Panc1 (cell line): ENCODE results near the gene KPNA2. TPM values are rescaled to one million over a fixed set of nuclear protein-coding genes. Genes with fewer than 3 reads are reported as not detected.

Source experiments
- ATAC-seq: fragments of 200-7000 bp; cut with Tn5 transposase; 2 replicates; pipeline ENCODE4 v1.9.1; 2020; ENCODE audit warnings: mild to moderate bottlenecking, moderate library complexity
- BruUV-seq: library from RNA; stranded (reverse); fragments of 400-500 nt; replicated peaks from 2 replicates; lab custom pipeline; 2021; lab: Mats Ljungman, UMichigan
- CTCF ChIA-PET: fragments of 300-600 bp; sonication (Branson Sonifier 250); formaldehyde crosslinking; loops from one replicate; lab custom pipeline; 2022; ENCODE audit warnings: antibody characterized with exemption; lab: Charles Lee
- POLR2A ChIA-PET: fragments of 300-600 bp; sonication (Branson Sonifier 250); formaldehyde crosslinking; loops from one replicate; lab custom pipeline; 2022; ENCODE audit warnings: antibody characterized with exemption; lab: Charles Lee
- DNase-seq: peaks from one replicate; pipeline ENCODE4 v3.0.0-alpha.2; 2010; ENCODE audit warnings: low read depth, low spot score
- H3K27ac ChIP-seq: 2 replicates; pipeline ENCODE4 v1.5.1; 2011; ENCODE audit warnings: mild to moderate bottlenecking, low read length, inconsistent platforms
- H3K27me3 ChIP-seq: fragments of 200-500 bp; sonication (Bioruptor generic); 2 replicates; pipeline ENCODE4 v1.6.0; 2014; ENCODE audit warnings: low read length, inconsistent platforms; ENCODE audit not compliant: control insufficient read depth, insufficient read depth
- H3K36me3 ChIP-seq: fragments of 200-500 bp; sonication (Bioruptor generic); 2 replicates; pipeline ENCODE4 v1.5.1; 2014; ENCODE audit warnings: inconsistent platforms, mild to moderate bottlenecking, low read length, moderate library complexity; ENCODE audit not compliant: control insufficient read depth, insufficient read depth
- H3K4me1 ChIP-seq: 2 replicates; pipeline ENCODE4 v1.5.1; 2011; ENCODE audit warnings: inconsistent platforms, mild to moderate bottlenecking, low read length, moderate library complexity; ENCODE audit not compliant: control insufficient read depth, insufficient read depth
- H3K4me3 ChIP-seq, 2 experiments: 2 replicates each; pipeline ENCODE4 v1.5.1; 2011 to 2012; ENCODE audit warnings: low read depth in 2 of 2, low read length in 2 of 2, mild to moderate bottlenecking in 2 of 2, inconsistent platforms in 1 of 2, moderate library complexity in 1 of 2
- H3K9me3 ChIP-seq: fragments of 200-500 bp; sonication (Bioruptor generic); 2 replicates; pipeline ENCODE4 v1.5.1; 2014; ENCODE audit warnings: low read depth, mild to moderate bottlenecking, inconsistent platforms, low read length, moderate library complexity; ENCODE audit not compliant: control insufficient read depth, insufficient read depth
- POLR2AphosphoS5 ChIP-seq: IDR thresholded peaks from 2 replicates; pipeline ENCODE4 v1.6.1; 2012; ENCODE audit warnings: mild to moderate bottlenecking, low read depth, low read length, moderate library complexity
- SIN3A ChIP-seq: IDR thresholded peaks from 2 replicates; pipeline ENCODE4 v1.6.1; 2012; ENCODE audit warnings: low read depth, mild to moderate bottlenecking, low read length, moderate library complexity, borderline replicate concordance; ENCODE audit not compliant: insufficient read depth
- TCF7L2 ChIP-seq: IDR thresholded peaks from 2 replicates; pipeline ENCODE4 v1.6.1; 2011; ENCODE audit warnings: mild to moderate bottlenecking, low read depth, low read length, inconsistent platforms
- in situ Hi-C: cut with HindIII; loops from 2 replicates; pipeline ENCODE4 v1.10.0; 2016; ENCODE audit warnings: low sequenced_read_pairs, low pct_unique_long_range_greater_than_20kb
- intact Hi-C: fragments of 100-400 bp; cut with micrococcal nuclease; formaldehyde crosslinking; loops from one replicate; pipeline ENCODE4 v1.10.0; 2022; ENCODE audit not compliant: unreplicated experiment
- total RNA-seq: library from RNA; stranded (reverse); gene quantifications from one replicate; pipeline ENCODE4 v1.2.1, GENCODE V29; 2021; ENCODE audit not compliant: unreplicated experiment
- TF ChIP-seq, protein P1 (sequence below), 2 experiments: IDR thresholded peaks; 2 replicates each; pipeline ENCODE4 v1.6.1; 2011 to 2012; ENCODE audit warnings: low read depth in 2 of 2, control low read depth in 1 of 2, low read length in 1 of 2, mild to moderate bottlenecking in 1 of 2, moderate library complexity in 1 of 2; ENCODE audit not compliant: insufficient read depth in 1 of 2
- TF ChIP-seq, protein P2 (sequence below): fragments of 450-650 bp; IDR thresholded peaks from 2 replicates; pipeline ENCODE4 v1.5.1; 2017; ENCODE audit warnings: mild to moderate bottlenecking

Gene KPNA2
- total RNA-seq, 1 experiment from 2014 or later, result 177 TPM

DNA sequence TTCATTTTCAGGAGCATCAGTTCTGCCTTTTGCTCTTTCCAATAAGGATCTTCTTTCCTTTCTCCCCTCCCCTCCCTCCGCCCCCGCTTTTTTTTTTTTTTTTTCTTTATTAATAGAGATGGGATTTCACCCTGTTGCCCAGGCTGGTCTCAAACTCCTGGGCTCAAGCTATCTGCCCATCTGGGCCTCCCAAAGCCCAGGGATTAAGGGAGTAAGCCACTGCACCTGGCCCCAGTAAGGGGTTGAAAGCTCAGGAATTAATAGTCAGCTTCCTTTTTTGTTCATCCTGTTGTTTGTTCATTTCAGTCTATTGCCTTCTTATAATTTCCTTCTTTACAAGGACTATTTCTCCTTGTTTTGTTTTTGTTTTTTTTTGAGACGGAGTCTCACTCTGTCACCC lies 31.3 kb upstream of the KPNA2 start:
- Histone ChIP-seq H3K4me3 (no peak overlapping the region), H3K4me1 (no peaks in the 10 kb centered on the region; the same call in 1 of the 2 replicates), H3K9me3 (no peaks in the 10 kb centered on the region), H3K36me3 (no peaks in the 10 kb centered on the region), H3K27me3 (no peaks in the 10 kb centered on the region), H3K27ac (no peak overlapping the region)
- ChIA-PET POLR2A (no interaction called here), CTCF (no interaction called here)
- intact Hi-C loops, result no loop called here
- TF ChIP-seq, protein P1, sequence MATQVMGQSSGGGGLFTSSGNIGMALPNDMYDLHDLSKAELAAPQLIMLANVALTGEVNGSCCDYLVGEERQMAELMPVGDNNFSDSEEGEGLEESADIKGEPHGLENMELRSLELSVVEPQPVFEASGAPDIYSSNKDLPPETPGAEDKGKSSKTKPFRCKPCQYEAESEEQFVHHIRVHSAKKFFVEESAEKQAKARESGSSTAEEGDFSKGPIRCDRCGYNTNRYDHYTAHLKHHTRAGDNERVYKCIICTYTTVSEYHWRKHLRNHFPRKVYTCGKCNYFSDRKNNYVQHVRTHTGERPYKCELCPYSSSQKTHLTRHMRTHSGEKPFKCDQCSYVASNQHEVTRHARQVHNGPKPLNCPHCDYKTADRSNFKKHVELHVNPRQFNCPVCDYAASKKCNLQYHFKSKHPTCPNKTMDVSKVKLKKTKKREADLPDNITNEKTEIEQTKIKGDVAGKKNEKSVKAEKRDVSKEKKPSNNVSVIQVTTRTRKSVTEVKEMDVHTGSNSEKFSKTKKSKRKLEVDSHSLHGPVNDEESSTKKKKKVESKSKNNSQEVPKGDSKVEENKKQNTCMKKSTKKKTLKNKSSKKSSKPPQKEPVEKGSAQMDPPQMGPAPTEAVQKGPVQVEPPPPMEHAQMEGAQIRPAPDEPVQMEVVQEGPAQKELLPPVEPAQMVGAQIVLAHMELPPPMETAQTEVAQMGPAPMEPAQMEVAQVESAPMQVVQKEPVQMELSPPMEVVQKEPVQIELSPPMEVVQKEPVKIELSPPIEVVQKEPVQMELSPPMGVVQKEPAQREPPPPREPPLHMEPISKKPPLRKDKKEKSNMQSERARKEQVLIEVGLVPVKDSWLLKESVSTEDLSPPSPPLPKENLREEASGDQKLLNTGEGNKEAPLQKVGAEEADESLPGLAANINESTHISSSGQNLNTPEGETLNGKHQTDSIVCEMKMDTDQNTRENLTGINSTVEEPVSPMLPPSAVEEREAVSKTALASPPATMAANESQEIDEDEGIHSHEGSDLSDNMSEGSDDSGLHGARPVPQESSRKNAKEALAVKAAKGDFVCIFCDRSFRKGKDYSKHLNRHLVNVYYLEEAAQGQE (IDR thresholded peaks at IDR 0.05; ENCODE audit: insufficient read depth in 1 of 2, low read depth in 2 of 2, low read length in 1 of 2), result no peak
- TF ChIP-seq TCF7L2 (no peak), SIN3A (no peak), POLR2AphosphoS5 (no peak)
- TF ChIP-seq, protein P2, sequence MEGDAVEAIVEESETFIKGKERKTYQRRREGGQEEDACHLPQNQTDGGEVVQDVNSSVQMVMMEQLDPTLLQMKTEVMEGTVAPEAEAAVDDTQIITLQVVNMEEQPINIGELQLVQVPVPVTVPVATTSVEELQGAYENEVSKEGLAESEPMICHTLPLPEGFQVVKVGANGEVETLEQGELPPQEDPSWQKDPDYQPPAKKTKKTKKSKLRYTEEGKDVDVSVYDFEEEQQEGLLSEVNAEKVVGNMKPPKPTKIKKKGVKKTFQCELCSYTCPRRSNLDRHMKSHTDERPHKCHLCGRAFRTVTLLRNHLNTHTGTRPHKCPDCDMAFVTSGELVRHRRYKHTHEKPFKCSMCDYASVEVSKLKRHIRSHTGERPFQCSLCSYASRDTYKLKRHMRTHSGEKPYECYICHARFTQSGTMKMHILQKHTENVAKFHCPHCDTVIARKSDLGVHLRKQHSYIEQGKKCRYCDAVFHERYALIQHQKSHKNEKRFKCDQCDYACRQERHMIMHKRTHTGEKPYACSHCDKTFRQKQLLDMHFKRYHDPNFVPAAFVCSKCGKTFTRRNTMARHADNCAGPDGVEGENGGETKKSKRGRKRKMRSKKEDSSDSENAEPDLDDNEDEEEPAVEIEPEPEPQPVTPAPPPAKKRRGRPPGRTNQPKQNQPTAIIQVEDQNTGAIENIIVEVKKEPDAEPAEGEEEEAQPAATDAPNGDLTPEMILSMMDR, result no peak
- BruUV-seq, result no TSS peak
- DNase-seq (no peak), ATAC-seq (no peak)
- in situ Hi-C loops, result no loop called here

DNA sequence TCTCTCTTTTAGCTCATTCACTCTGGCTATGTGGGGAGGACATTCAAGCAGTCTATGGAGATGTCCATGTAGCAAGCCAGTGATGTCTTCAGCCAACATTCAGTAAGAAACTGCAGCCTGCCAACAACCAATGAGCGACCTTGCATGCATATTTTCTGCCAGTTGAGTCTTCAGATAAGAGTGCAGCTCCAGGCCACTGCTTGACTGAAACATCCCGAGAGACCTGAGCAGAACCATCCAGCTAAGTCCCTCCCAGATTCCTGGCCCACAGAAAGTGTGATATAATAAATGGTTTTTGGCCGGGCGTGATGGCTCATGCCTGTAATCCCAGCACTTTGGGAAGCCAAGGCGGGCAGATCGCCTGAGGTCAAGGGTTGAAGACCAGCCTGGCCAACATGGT lies 28.7 kb upstream of the KPNA2 start:
- in situ Hi-C loops (no loop called here), intact Hi-C loops (no loop called here)

More for the DNA sequence above, 28.7 kb upstream of the KPNA2 start:
- Histone ChIP-seq H3K27ac (no peak overlapping the region), H3K9me3 (no peaks in the 10 kb centered on the region), H3K27me3 (no peaks in the 10 kb centered on the region), H3K4me3 (no peak overlapping the region), H3K4me1 (no peaks in the 10 kb centered on the region), H3K36me3 (no peaks in the 10 kb centered on the region)
- CTCF ChIA-PET, result no interaction called here
- ATAC-seq, result no peak
- DNase-seq, result no peak
- TF ChIP-seq POLR2AphosphoS5, result no peak
- TF ChIP-seq, protein P1 (IDR thresholded peaks at IDR 0.05; ENCODE audit: insufficient read depth in 1 of 2, low read depth in 2 of 2, low read length in 1 of 2), result no peak
- BruUV-seq, result no TSS peak
- POLR2A ChIA-PET, result no interaction called here
